Activated CD4-positive, alpha-beta T cell treated with anti-CD3 and anti-CD28 coated beads, Interleukin-2, amount 50 U/mL, for 16 hours (primary cell): Measurements from ENCODE around the gene SRPK1.
A peak's percentile ranks its signal among the peaks of the same experiment; 100 is the strongest.
"Not testable (repeated sequence)": the region's sequence is repeated elsewhere in the genome, so short reads cannot be mapped to it uniquely, and the experiment has no call there.

Experiments
- DNase-seq: peaks from one replicate; pipeline ENCODE4 v3.0.0-alpha.2; 2020

The SRPK1 gene

DNA sequence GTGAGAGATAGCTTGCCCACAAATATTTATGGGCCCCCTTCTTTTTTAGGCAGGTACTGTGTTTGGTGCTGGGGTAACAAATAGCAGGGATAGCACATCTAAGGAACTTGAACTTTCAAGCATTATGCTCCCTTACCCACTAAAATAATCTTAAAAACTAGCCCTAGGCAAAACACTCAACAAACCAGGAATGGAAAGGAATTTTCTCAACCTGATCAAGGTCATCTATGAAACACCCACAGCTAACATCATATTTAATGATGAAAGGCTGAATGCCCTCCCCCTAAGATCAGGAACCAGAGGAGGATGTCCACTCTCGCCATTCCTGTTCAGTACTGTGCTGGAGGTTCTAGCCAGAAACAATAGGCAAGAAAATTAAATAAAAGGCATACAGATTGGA lies 8.7 kb upstream of the SRPK1 start:
- DNase-seq: no peak

- no peak for DNase-seq
Observed at GRCh38 chr6:35926509-35927215, 5.8 kb upstream of the SRPK1 start.

GRCh38 chr6:35925961-35926360 lies 5.1 kb upstream of the SRPK1 start:
- DNase-seq: no peak

DNA sequence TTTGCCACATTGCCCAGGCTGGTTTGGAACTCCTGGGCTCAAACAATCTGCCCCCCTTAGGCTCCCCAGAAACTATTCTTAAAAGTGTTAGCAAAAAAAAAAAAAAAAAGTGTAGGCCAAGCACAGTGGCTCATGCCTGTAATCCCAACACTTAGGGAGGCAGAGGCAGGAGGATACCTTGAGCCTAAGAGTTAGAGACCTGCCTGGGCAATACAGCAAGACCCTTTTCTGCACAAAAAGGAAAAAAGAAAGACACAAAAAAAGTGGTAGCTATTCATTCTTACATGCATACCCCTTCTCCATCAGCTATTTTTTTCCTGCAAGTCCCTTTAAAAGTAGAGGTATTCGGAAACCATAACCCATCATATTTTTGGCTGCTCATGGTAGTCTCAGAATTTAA lies 3.2 kb upstream of the SRPK1 start:
- DNase-seq: no peak

- no peak for DNase-seq
Observed at GRCh38 chr6:35922139-35922554, 1.2 kb upstream of the SRPK1 start.

- peak; percentile 79 for DNase-seq
Observed at GRCh38 chr6:35919827-35920751, 809 bp downstream of the SRPK1 start.

- peak; percentile 10 for DNase-seq
Observed at GRCh38 chr6:35919085-35919826, 1.6 kb downstream of the SRPK1 start.

- not testable (repeated sequence) for DNase-seq
Observed at GRCh38 chr6:35916893-35917292, 4.0 kb downstream of the SRPK1 start.

- DNase-seq: no peak
Observed at GRCh38 chr6:35916056-35916455, 4.8 kb downstream of the SRPK1 start.

DNA sequence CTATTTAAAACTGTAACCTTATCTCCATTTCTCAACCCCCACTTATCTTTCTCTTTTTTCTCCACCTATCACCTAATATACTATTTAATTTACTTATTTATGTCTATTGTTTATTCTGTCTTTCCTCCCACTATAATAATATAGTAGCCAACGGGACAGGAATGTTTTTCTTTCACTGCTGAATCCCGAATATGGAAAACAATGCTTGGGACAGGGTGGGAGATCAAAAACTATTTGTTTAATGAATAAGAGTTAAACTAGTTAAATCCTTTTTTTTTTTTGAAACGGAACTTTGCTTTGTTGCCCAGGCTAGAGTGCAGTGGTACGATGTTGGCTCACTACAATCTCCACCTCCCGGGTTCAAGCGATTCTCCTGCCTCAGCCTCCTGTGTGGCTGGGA lies 6.4 kb downstream of the SRPK1 start:
- DNase-seq: no peak

DNA sequence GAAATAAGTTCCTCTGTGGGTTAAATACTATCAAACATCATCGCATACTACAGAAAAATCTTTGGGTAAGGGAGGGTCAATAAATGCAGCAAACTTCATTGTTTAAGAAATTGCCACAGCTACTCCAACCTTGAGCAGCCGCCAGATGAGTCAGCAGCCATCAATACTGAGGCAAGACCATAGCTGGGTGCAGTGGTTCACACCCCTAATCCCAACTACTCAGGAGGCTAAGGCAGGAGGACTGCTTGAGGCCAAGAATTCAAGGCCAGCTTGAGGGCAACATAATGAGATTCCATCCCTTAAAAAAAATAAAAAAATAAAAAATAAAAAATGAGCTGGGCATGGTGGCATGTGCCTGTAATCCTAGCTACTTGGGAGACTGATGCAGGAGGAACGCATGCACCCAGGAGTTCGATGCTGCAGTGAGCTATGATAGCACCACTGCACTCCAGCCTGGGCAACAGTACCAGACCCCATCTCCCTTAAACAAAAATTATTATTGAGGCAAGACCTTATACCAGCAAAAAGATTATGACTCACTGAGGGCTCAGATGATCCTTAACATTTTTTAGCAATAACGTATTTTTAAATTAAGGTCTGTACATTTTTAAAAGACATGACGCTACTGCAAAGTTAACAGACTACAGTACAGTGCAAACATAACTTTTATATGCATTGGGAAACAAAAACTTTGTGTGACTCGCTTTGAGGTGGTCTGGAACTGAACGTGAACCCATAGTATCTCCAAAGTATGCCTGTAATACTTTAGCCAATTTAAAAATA lies 8.8 kb downstream of the SRPK1 start:
- DNase-seq: no peak

- DNase-seq: not testable (repeated sequence)
Observed at GRCh38 chr6:35909571-35909970, 11.3 kb downstream of the SRPK1 start.

DNA sequence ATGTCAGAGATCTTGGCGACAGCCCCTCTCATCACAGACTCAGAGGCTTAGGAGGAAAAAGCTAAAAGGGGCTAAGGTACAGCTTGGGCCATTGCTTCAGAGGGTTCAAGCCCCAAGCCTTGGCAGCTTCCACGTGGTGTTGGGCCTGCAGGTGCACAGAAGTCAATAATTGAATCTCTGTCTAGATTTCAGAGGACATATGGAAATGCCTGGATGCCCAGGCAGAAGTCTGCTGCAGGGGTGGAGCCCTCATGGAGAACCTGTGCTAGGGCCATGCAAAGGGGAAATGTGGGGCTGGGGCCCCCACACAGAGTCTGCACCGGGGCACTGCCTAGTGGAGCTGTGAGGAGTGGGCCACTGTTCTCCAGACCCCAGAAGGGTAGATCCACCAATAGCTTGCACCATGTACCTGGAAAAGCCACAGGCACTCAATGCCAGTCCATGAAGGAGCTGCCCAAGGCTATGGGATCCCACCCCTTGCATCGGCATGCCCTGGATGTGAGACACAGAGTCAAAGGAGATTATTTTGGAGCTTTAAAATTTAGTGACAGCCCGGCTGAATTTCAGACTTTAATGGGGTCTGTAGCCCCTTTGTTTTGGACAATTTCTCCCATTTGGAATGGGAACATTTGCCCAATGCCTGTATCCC lies 12.0 kb downstream of the SRPK1 start:
- not testable (repeated sequence) for DNase-seq

GRCh38 chr6:35907750-35908149 lies 13.1 kb downstream of the SRPK1 start:
- no peak for DNase-seq

GRCh38 chr6:35906499-35906846 lies 14.4 kb downstream of the SRPK1 start:
- no peak for DNase-seq

DNA sequence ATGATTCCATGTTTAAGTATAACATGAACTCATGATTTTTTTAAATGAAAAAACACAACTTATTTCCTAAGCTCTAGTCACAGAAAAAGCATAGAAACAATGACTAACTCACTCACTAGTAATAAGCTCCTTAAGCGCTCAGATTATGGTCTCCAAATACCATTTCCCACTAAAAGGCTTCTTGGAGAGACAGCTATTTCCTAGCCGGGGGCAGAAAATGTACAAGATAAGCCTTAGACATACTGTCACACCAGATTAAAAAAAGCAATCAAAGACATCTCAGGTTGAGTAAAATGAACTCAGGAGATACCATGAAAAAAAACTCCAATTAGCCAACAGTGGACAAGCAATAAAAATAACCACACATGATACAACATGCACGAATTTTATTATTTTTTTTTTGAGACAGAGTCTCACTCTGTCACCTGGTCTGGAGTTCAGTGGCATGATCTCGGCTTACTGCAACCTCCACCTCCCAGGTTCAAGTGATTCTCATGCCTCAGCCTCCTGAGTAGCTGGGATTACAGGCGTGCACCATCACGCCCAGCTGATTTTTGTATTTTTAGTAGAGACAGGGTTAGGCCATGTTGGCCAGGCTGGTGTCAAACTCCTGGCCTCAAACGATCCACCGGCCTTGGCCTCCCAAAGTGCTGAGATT lies 14.9 kb downstream of the SRPK1 start:
- DNase-seq: no peak

DNA sequence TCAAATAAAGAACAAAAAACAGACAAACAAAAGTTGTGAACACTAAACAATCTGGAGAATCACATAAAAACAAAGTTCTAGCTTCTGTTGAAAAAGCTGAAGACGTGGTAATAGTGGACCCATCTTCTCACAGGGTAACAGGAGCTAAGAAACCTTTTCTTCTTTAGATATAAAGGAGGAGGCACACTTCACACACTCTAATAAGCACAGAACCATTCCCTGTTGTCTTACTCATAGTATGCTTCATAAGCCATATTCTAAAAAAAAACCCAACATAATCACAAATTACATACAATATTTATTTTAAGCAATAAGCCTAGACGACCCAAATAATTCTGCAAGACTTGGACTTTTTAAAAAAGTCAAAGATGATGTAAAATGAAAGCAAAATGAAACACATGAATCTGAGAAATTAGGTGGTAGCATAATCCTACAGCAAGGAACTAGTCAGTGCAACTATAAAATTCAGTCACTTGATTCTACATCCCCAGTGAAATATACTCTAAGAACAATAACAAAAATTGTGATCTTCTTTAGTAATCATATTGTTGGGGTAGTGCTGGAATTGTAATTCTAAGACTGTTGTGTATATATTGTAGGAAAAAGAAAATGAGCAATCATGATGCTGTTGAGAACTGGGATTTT lies 15.6 kb downstream of the SRPK1 start:
- DNase-seq: no peak

GRCh38 chr6:35903679-35904078 lies 17.2 kb downstream of the SRPK1 start:
- no peak for DNase-seq

GRCh38 chr6:35900448-35900847 lies 20.4 kb downstream of the SRPK1 start:
- no peak for DNase-seq

DNA sequence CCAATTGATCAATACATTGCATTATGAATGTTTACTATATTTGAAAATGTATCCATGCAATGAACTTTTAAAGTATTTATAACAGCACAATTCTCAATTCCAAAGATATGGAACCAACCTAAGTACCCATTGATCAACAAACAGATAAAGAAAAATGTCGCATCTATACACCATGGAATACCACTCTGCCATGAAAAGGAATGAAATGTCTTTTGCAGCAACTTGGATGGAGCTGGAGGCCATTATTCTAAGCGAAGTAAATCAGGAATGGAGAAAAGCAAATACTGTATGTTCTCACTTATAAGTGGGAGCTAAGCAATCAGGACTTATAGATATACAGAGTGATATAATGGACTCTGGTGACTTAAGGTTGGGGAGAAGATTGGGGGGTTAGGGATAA lies 22.9 kb downstream of the SRPK1 start:
- no peak for DNase-seq

GRCh38 chr6:35897486-35897885 lies 23.4 kb downstream of the SRPK1 start:
- DNase-seq: no peak
